Fibroblast of lung (primary cell): ENCODE measurements around the gene CD200. TPM values are rescaled to one million over a fixed set of nuclear protein-coding genes. Genes with fewer than 3 reads are reported as not detected.

Experiments used
- DNase-seq, 2 donors: peaks; one replicate each; pipeline versions ENCODE4 v3.0.0 to v3.0.0-alpha.2; 2010; ENCODE audit warnings: low read depth in 2 of 2
- H2AFZ ChIP-seq: 2 replicates; pipeline ENCODE4 v1.5.1; 2012; ENCODE audit warnings: low read length, control low read depth, inconsistent platforms
- H3K27ac ChIP-seq: 2 replicates; pipeline ENCODE4 v1.5.1; 2011; ENCODE audit warnings: low read length, control low read depth; ENCODE audit not compliant: insufficient read depth
- H3K27me3 ChIP-seq: 2 replicates; pipeline ENCODE4 v1.5.1; 2011; ENCODE audit warnings: mild to moderate bottlenecking, low read length; ENCODE audit not compliant: control insufficient read depth, insufficient read depth
- H3K36me3 ChIP-seq: 2 replicates; pipeline ENCODE4 v1.5.1; 2011; ENCODE audit warnings: low read length; ENCODE audit not compliant: control insufficient read depth, insufficient read depth
- H3K4me1 ChIP-seq: 2 replicates; pipeline ENCODE4 v1.5.1; 2011; ENCODE audit warnings: low read length; ENCODE audit not compliant: control insufficient read depth, insufficient read depth; ENCODE audit errors: extremely low read depth
- H3K4me2 ChIP-seq: 2 replicates; pipeline ENCODE4 v1.5.1; 2011; ENCODE audit warnings: low read length, control low read depth; ENCODE audit not compliant: insufficient read depth; ENCODE audit errors: extremely low read depth
- H3K4me3 ChIP-seq, 4 experiments: fragments of 200-600 bp in 1 of 4; sonication (generic) in 1 of 4; replicated peaks in 1 of 4; 2 replicates each; pipeline ENCODE4 v1.5.1; 2011 to 2016; ENCODE audit warnings: low read length in 4 of 4, low read depth in 3 of 4, mild to moderate bottlenecking in 3 of 4, control low read depth in 2 of 4, inconsistent platforms in 1 of 4, mixed read lengths in 1 of 4; ENCODE audit not compliant: insufficient read depth in 1 of 4; ENCODE audit errors: control extremely low read depth in 1 of 4
- H3K79me2 ChIP-seq: 2 replicates; pipeline ENCODE4 v1.5.1; 2012; ENCODE audit warnings: mild to moderate bottlenecking, low read length, inconsistent platforms; ENCODE audit not compliant: control insufficient read depth, insufficient read depth
- H3K9ac ChIP-seq: 2 replicates; pipeline ENCODE4 v1.5.1; 2011; ENCODE audit warnings: mild to moderate bottlenecking, low read length, control low read depth; ENCODE audit not compliant: insufficient read depth
- H3K9me3 ChIP-seq: 2 replicates; pipeline ENCODE4 v1.5.1; 2012; ENCODE audit warnings: low read depth, low read length; ENCODE audit not compliant: control insufficient read depth, insufficient read depth
- H4K20me1 ChIP-seq: 2 replicates; pipeline ENCODE4 v1.5.1; 2011; ENCODE audit warnings: low read length; ENCODE audit not compliant: control insufficient read depth, insufficient read depth; ENCODE audit errors: extremely low read depth
- EZH2 ChIP-seq: IDR thresholded peaks from 2 replicates; pipeline ENCODE4 v1.5.1; 2012; ENCODE audit warnings: low read length, control low read depth, mild to moderate bottlenecking; ENCODE audit errors: missing control alignments
- polyA plus RNA-seq, 2 donors: library from polyadenylated mRNA; depleted of rRNA in 1 of 2; stranded (reverse) in 1 of 2; unstranded in 1 of 2; fragments of >200 nt; gene quantifications; 2 replicates each; pipeline ENCODE4 v1.2.1, GENCODE V29; 2011 to 2012; ENCODE audit warnings: missing spikeins in 1 of 2
- total RNA-seq: library from RNA; depleted of rRNA; stranded (reverse); fragments of >200 nt; gene quantifications from 2 replicates; pipeline ENCODE4 v1.2.1, GENCODE V29; 2014
- TF ChIP-seq, protein P1 (sequence below), 2 donors: IDR thresholded peaks in 1 of 2; conservative IDR thresholded peaks in 1 of 2; 1 replicate in 1 of 2; 2 replicates in 1 of 2; pipeline ENCODE4 v1.5.1; 2011 to 2012; ENCODE audit warnings: low read length in 2 of 2, control low read depth in 1 of 2, inconsistent platforms in 1 of 2, low read depth in 1 of 2, mild to moderate bottlenecking in 1 of 2

CD200 gene
- total and polyA plus RNA-seq, 2 donors (not counting 1 experiment from before 2014, with no cell fraction given) = 0.17 to 0.22 TPM

DNA sequence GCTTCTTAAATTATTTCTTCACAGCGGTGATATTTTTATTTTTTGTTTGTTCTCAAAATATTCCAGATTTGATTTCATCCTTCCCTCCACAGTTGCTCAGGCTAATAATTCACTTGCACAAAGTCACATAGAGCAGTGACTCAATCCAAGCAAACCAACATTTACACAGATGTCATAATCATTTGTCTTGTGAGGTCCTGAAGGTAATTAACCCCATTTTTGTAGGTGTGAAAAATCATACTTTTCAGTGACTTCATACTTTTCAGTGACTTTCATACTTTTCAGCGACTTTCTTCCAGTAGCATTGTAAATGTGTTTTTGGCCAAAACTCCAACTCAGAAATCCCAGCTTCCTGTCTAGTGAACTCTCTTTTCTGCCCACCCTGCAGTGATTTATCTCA lies 32.1 kb downstream of the CD200 start:
- Histone ChIP-seq H3K27ac (no peak overlapping the region), H4K20me1 (no peaks in the 10 kb centered on the region), H3K36me3 (no peaks in the 10 kb centered on the region), H3K4me3 (no peak overlapping the region), H2AFZ (no peak overlapping the region), H3K9ac (no peak overlapping the region), H3K9me3 (no peaks in the 10 kb centered on the region), H3K27me3 (no peaks in the 10 kb centered on the region), H3K4me1 (no peaks in the 10 kb centered on the region), H3K79me2 (no peaks in the 10 kb centered on the region), H3K4me2 (no peak overlapping the region)
- DNase-seq = peak in 1 of 2 donors; percentile 23
- TF ChIP-seq EZH2 = no peak
- TF ChIP-seq, protein P1, sequence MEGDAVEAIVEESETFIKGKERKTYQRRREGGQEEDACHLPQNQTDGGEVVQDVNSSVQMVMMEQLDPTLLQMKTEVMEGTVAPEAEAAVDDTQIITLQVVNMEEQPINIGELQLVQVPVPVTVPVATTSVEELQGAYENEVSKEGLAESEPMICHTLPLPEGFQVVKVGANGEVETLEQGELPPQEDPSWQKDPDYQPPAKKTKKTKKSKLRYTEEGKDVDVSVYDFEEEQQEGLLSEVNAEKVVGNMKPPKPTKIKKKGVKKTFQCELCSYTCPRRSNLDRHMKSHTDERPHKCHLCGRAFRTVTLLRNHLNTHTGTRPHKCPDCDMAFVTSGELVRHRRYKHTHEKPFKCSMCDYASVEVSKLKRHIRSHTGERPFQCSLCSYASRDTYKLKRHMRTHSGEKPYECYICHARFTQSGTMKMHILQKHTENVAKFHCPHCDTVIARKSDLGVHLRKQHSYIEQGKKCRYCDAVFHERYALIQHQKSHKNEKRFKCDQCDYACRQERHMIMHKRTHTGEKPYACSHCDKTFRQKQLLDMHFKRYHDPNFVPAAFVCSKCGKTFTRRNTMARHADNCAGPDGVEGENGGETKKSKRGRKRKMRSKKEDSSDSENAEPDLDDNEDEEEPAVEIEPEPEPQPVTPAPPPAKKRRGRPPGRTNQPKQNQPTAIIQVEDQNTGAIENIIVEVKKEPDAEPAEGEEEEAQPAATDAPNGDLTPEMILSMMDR (conservative IDR thresholded peaks at IDR 0.05 in 1 of 2, IDR thresholded peaks at IDR 0.05 in 1 of 2; ENCODE audit: low read depth in 1 of 2, low read length in 2 of 2) = no peak

DNA sequence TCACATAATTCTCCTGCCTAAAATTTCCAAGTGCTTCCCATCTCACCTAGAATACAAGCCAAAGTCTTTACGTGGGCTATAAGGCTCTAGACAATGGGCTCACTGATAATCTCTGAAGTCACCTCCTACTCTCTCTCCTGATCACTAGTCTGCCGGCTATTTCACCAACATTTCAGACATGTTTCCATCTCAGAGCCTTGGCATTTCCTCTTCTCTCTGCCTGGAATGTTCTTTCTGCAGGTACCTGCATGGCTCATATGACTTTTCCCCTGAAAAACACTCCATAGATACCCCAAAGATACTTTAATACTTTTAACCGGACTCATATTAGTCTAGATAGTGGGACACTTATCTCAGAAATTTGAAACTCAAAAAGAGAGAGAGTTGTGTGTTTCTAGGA lies 32.7 kb downstream of the CD200 start:
- Histone ChIP-seq H2AFZ (no peak overlapping the region), H3K27me3 (no peaks in the 10 kb centered on the region), H3K4me1 (no peaks in the 10 kb centered on the region), H3K27ac (no peak overlapping the region), H3K36me3 (no peaks in the 10 kb centered on the region), H3K9me3 (no peaks in the 10 kb centered on the region), H4K20me1 (no peaks in the 10 kb centered on the region), H3K9ac (no peak overlapping the region), H3K79me2 (no peaks in the 10 kb centered on the region), H3K4me3 (no peak overlapping the region), H3K4me2 (no peak overlapping the region)
- peak in 1 of 2 donors; percentile 60 for DNase-seq
- TF ChIP-seq, protein P1 (conservative IDR thresholded peaks at IDR 0.05 in 1 of 2, IDR thresholded peaks at IDR 0.05 in 1 of 2; ENCODE audit: low read depth in 1 of 2, low read length in 2 of 2) = no peak
- no peak for TF ChIP-seq EZH2

DNA sequence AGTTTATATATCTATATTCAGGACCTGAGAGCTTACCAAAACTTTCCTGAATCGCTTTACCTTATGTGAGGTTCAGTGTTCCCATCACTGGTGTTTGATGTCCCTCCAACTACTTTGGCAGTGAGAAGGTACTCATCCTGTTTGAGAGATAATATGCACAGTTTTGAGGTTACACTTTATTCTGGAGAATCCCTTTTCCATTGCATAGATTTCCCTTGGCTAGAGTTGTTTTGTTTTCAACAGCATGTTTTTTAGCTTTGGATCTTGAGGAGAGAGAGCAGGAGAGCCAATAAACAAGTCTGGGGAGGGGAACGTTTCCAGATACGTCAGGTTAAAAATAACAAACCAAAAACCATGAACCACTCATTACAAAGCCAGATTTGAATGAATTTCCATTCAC lies 33.6 kb downstream of the CD200 start:
- no peaks in the 10 kb centered on the region for H3K9me3 ChIP-seq

More for the DNA sequence above, 33.6 kb downstream of the CD200 start:
- Histone ChIP-seq H3K4me3 (no peak overlapping the region), H3K36me3 (no peaks in the 10 kb centered on the region), H4K20me1 (no peaks in the 10 kb centered on the region), H3K9ac (no peak overlapping the region), H2AFZ (no peak overlapping the region), H3K4me2 (no peak overlapping the region), H3K27ac (no peak overlapping the region), H3K4me1 (no peaks in the 10 kb centered on the region), H3K27me3 (no peaks in the 10 kb centered on the region), H3K79me2 (no peaks in the 10 kb centered on the region)
- no peak for TF ChIP-seq EZH2
- TF ChIP-seq, protein P1 (conservative IDR thresholded peaks at IDR 0.05 in 1 of 2, IDR thresholded peaks at IDR 0.05 in 1 of 2; ENCODE audit: low read depth in 1 of 2, low read length in 2 of 2) = no peak
- no peak for DNase-seq
